ENCODE data around the gene ZSCAN5B. TPM values are rescaled to one million over a fixed set of nuclear protein-coding genes. Genes with fewer than 3 reads are reported as not detected.

Gene ZSCAN5B
- total and polyA plus RNA-seq, 12 donors: 0.06 TPM; not detected in 11

DNA sequence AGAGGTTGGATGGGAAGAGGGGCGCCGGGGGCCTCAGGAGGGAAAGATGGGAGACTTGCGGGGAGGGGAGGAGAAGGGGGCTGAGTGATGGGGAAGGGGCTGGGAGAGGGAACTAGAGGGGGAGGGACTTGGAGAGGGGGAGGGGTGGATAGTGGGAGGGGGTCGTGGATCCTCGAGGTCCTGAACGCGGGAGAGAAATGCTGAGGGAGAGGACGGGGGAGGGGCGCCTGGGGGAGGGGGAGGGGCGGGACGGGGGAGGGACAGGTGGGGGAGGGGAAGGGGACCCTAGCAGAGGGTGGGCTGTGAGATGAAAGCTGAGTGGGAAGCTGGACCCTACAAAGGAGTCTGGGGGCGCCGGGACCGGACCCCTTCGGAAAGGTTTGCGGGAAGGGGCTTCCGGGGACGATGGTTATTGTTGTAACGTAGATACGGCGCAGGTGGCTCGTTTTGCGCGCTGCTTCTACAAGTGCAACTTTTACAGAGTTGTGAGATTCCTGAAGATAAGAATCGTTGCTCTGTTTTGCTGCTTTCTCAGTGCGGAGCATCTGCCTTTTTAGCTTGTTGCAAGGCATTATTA, 56.1 kb downstream of the ZSCAN5B start:
- peaks cover 0 to 9% (median 0%) of the 10 kb centered on the region in 9 donors for H3K36me3 ChIP-seq
- ATAC-seq: no peak
- intact Hi-C loops (cut with DNase I): loop anchor here in 3 of 10 donors (2.0 to 10.0 kb wide), 3 partner anchors 34 to 173 kb away; partner anchors contain the start of gene ZSCAN5A (in 3 of the 3)

GRCh38 chr19:56140583-56141416, 56.8 kb downstream of the ZSCAN5B start, which contains the start of gene ZNF444:
Gene ZNF444, plus strand, starts transcription at chr19:56141287. Its CDS starts 5,625 bp downstream, at chr19:56146912.
- Histone ChIP-seq H3K27me3 (no peaks in the 10 kb centered on the region), H3K27ac (peak within 1 kb of the TSS; percentile 30 to 90 (median 86)), H3K36me3 (peaks cover 0 to 2% (median 0%) of the 10 kb centered on the region in 9 donors), H3K9me3 (no peaks in the 10 kb centered on the region), H3K4me1 (peaks cover 0 to 29% (median 17%) of the 10 kb centered on the region in 9 donors), H3K4me3 (peak within 1 kb of the TSS; percentile 36 to 70 (median 64))
- peak; percentile 93 to 97 (median 96) for ATAC-seq
- WGBS, 2 donors: 0% methylated on average over 56 of the region's 56 CpGs
- peak; percentile 99 for DNase-seq
- no peak for TF ChIP-seq CTCF (IDR thresholded peaks at IDR 0.05)
- intact Hi-C loops (cut with DNase I): loop anchor here in 6 of 10 donors (1.0 to 10.0 kb wide), 5 partner anchors 17 to 174 kb away; partner anchors contain the start of genes ZNF787 (in 4 of the 6) and ZSCAN5A (in 3 of the 6)

More for the DNA sequence above, 56.1 kb downstream of the ZSCAN5B start:
- WGBS, 2 donors: 3 to 4% methylated on average over 18 to 26 of the region's 26 CpGs
- Histone ChIP-seq H3K27me3 (no peaks in the 10 kb centered on the region), H3K9me3 (no peaks in the 10 kb centered on the region), H3K27ac (peak overlapping the region in 9 of 10 donors; percentile 65 to 90 (median 86)), H3K4me1 (peaks cover 0 to 30% (median 17%) of the 10 kb centered on the region in 9 donors), H3K4me3 (peak overlapping the region; percentile 32 to 70 (median 64))
- TF ChIP-seq CTCF (IDR thresholded peaks at IDR 0.05): no peak
- no peak for DNase-seq

- no peak for TF ChIP-seq CTCF (IDR thresholded peaks at IDR 0.05)
- no peaks in the 10 kb centered on the region for H3K27me3 ChIP-seq
- no peaks in the 10 kb centered on the region for H3K9me3 ChIP-seq
- no peaks in the 10 kb centered on the region for H3K36me3 ChIP-seq
- DNase-seq (no peak), ATAC-seq (no peak)
- H3K4me1 ChIP-seq: peaks cover 0 to 29% (median 17%) of the 10 kb centered on the region in 9 donors
- H3K4me3 ChIP-seq: peak overlapping the region; percentile 36 to 70 (median 64)
- 24 to 26% methylated on average over 22 of the region's 22 CpGs for WGBS, 2 donors
- peak overlapping the region; percentile 30 to 90 (median 86) for H3K27ac ChIP-seq
- intact Hi-C loops (cut with DNase I): loop anchor here in 6 of 10 donors (1.0 to 10.0 kb wide), 5 partner anchors 17 to 175 kb away; partner anchors contain the start of genes ZNF787 (in 4 of the 6) and ZSCAN5A (in 3 of the 6)
These were observed 57.6 kb downstream of the ZSCAN5B start for GRCh38 chr19:56139847-56140582.

Other genes with a start within 250 kb of the ZSCAN5B start
- not detected for gene NLRP8, start 250.0 kb downstream of the ZSCAN5B start, total RNA-seq
- not detected for gene NLRP8, start 250.0 kb downstream of the ZSCAN5B start, polyA plus RNA-seq
- not detected for gene NLRP5, start 211.0 kb downstream of the ZSCAN5B start, total RNA-seq
- gene NLRP5, start 211.0 kb downstream of the ZSCAN5B start, polyA plus RNA-seq: not detected
- 10 to 100 TPM; 18.5 to 47.2 (median 25.7) TPM for gene ZNF787, start 76.5 kb downstream of the ZSCAN5B start, total RNA-seq
- gene ZNF787, start 76.5 kb downstream of the ZSCAN5B start, polyA plus RNA-seq: 10 to 100 TPM; 42.3 to 42.8 TPM
- 10 to 100 TPM; 15.1 to 25.1 (median 22.2) TPM for gene ZNF444, start 56.5 kb downstream of the ZSCAN5B start, total RNA-seq
- gene ZNF444, start 56.5 kb downstream of the ZSCAN5B start, polyA plus RNA-seq: 10 to 100 TPM; 22.8 to 25.6 TPM
- gene GALP, start 21.8 kb downstream of the ZSCAN5B start, total RNA-seq: not detected
- gene GALP, start 21.8 kb downstream of the ZSCAN5B start, polyA plus RNA-seq: not detected
- gene ZSCAN5C, start 4.5 kb upstream of the ZSCAN5B start, total RNA-seq: not detected
- not detected for gene ZSCAN5C, start 4.5 kb upstream of the ZSCAN5B start, polyA plus RNA-seq
- gene EDDM13, start 75.0 kb upstream of the ZSCAN5B start, total RNA-seq: under 1 TPM in 3 of 10 donors, not detected in 7; 0.50 to 0.87 (median 0.61) TPM
- gene EDDM13, start 75.0 kb upstream of the ZSCAN5B start, polyA plus RNA-seq: under 1 TPM in 1 of 2 donors, not detected in 1; 0.39 TPM
- gene ZSCAN5A, start 117.1 kb upstream of the ZSCAN5B start, total RNA-seq: 10 to 100 TPM; 17.7 to 33.4 (median 21.4) TPM
- 10 to 100 TPM in 1 of 2 donors, 1 to 10 TPM in 1; 9.5 to 10.4 TPM for gene ZSCAN5A, start 117.1 kb upstream of the ZSCAN5B start, polyA plus RNA-seq
- gene ZNF582, start 195.8 kb upstream of the ZSCAN5B start, total RNA-seq: 1 to 10 TPM; 3.0 to 6.2 (median 4.5) TPM
- 1 to 10 TPM; 4.2 to 5.7 TPM for gene ZNF582, start 195.8 kb upstream of the ZSCAN5B start, polyA plus RNA-seq
- gene ZNF583, start 206.5 kb upstream of the ZSCAN5B start, total RNA-seq: 1 to 10 TPM; 4.6 to 7.1 (median 5.4) TPM
- 1 to 10 TPM; 2.6 to 3.1 TPM for gene ZNF583, start 206.5 kb upstream of the ZSCAN5B start, polyA plus RNA-seq